ENCODE results near the gene ISG15.

GRCh38 chr1:1031659-1032235 lies 18.4 kb downstream of the ISG15 start:
- TF ChIP-seq CTCF (IDR thresholded peaks at IDR 0.05) (no peak), POLR2A (IDR thresholded peaks at IDR 0.05) (no peak)

Data from Peyer's patch (tissue), 4 donors.